ENCODE results near the gene B4GALT4.

- TF ChIP-seq CTCF (conservative IDR thresholded peaks at IDR 0.05) (no peak), EZH2 (IDR thresholded peaks at IDR 0.05; ENCODE audit: low read depth) (no peak)
These were observed 35.0 kb downstream of the B4GALT4 start for GRCh38 chr3:119205685-119206084.
